Tongue (tissue), 3 donors: Measurements from ENCODE around the gene DTX2. TPM values are rescaled to one million over a fixed set of nuclear protein-coding genes. Genes with fewer than 3 reads are reported as not detected.
"Not testable (repeated sequence)": the region's sequence is repeated elsewhere in the genome, so short reads cannot be mapped to it uniquely, and the experiment has no call there.

Source experiments
- DNase-seq: peaks from one replicate; pipeline ENCODE4 v3.0.0-alpha.2; 2015
- small RNA-seq: library from RNA; depleted of rRNA; stranded (forward); fragments of <200 nt; gene quantifications from one replicate; pipeline ENCODE3, GENCODE V24; 2014; ENCODE audit warnings: low replicate concordance
- total RNA-seq: library from RNA; depleted of rRNA; stranded (reverse); fragments of >200 nt; gene quantifications from one replicate; pipeline ENCODE4 v1.2.3, GENCODE V29; 2014

Gene DTX2
- total RNA-seq, 1 donor from 2014 or later = 13.5 TPM

- no peak for DNase-seq
These were observed 51.7 kb downstream of the DTX2 start for GRCh38 chr7:76512941-76513816.

DNA sequence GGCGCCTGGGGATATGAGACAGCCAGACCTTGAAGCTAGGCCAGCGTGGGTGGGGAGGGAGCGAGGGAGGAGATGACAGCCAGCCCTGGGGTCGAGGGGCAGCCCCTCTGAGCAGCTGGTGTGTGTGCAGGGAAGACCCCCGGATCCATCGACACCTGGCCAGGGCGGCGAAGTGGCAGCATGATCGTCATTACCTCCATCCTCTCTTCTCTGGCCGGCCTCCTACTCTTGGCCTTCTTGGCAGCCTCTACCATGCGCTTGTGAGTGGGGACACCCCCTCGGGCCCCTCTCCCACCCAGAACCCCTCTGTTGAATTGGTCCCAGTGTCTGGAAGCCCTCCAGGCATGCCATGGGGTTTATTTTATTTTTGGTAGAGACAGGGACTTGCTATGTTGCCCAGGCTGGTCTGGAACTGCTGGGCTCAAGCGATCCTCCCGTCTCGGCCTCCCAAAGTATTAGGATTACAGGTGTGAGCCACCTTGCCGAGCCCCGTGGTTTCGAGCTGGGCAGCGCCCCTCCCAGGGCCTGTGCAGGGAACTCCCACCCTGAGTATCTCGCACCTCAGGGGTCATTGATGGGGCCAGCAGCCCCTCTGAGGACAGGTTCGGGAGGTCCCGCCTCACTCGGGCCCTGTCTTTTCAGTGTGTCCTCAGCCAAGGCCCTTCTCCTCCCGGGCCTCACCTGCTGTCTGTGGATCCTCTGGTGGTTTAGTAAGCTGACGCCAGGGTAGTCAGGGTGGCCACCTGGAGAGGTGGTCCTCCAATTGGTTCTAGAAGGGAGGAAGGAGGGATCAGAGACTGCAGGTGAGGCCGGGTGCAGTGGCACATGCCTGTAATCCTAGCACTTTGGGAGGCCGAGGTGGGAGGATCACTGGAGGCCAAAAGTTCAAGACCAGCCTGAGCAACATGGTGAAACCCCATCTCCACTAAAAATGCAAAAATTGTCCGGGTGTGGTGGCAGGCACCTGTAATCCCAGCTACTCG lies 52.6 kb downstream of the DTX2 start:
- DNase-seq = no peak

DNA sequence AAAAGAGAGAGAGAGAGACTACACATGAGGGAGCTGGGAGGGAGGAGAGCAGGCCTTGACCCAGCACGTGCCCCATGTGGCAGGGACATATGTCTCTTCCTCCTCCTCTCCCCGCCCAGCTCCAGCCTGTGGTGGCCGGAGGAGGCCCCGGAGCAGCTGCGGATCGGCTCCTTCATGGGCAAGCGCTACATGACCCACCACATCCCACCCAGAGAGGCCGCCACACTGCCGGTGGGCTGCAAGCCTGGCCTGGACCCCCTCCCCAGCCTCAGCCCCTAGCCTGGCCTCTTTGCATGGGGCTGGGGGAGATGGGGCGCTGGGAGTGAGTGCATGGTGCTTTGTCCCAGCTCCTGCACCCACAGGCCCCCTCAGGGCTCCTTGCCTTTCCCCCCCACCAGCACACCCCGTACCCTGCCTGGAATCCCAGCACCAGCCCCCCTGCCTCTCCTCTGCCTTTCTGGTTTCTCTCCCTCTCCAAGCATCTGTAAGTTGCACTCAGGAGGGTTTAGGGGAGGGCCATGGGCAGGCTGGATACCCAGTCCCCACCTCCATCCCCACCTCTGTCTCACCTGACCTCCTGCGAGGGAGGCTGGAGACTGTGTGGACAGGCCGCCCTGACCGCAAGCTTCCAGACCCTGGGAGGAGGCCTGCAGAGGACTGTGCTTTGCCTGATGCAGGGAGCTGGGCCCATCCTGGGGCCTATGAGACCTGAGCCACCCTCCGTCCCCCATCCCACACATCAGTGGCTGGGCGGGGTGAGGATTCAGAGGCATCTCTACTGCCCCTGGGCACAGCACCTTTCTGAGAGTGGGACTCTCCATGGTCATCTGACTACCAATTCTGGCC lies 53.6 kb downstream of the DTX2 start:
- DNase-seq = no peak

DNA sequence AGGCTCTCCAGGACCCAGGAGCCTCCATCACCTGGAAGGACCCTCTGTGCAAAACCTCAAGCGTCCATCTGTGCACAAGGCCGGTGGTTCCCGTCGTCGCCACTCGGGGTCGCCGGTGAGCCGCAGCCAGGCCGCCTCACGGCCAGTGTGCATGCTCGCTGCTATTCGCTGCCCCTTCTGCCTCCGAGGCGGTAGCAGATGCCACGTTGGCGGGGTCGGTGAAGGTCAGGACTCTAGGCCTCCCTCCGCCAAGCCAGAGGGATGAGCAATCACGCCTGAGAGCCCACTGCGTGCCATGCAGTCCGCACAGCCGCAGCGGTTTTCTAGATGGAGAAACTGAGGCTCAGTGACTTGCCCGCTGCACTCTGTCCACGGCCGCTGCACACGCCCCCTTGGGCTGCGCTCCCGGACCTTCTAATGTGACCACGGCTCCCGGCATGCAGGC lies 54.5 kb downstream of the DTX2 start:
- peak; percentile 32 for DNase-seq

DNA sequence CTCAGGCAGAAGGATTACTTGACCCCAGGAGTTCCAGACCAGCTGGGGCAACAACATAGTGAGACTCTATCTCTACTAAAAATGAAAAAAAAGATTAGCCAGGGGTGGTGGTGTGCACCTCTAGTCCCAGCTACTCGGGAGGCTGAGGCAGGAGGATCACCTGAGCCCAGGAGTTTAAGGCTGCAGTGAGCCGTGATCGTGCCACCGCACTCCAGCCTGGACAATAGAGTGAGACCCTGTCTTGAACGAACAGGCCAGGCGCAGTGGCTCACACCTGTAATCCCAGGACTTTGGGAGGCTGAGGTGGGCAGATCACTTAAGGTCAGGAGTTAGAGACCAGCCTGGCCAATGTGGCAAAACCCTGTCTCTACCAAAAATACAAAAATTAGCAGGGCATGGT lies 55.4 kb downstream of the DTX2 start:
- DNase-seq = not testable (repeated sequence)

DNA sequence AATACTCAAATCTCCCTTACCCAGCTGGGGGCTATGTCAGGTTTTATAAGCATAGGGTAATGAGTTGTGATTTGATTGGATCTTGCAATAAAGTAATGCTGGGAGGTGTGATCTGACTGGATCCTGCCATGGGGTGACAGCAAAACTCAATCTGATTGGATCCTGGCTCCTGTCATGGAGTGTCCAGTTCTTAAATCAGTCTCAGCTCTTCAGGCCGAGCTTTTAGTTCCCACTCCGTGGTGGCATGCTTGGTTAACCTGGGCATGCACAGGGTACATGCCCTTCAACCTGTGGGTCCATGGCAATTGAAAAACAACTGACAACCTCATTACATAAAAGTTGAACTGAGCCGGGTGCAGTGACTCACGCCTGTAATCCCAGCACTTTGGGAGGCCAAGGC lies 64.7 kb downstream of the DTX2 start:
- not testable (repeated sequence) for DNase-seq

GRCh38 chr7:76531643-76532042 lies 70.1 kb downstream of the DTX2 start:
- not testable (repeated sequence) for DNase-seq

GRCh38 chr7:76543197-76543596 lies 81.7 kb downstream of the DTX2 start, which contains the start of gene SPDYE16:
SPDYE16 (minus strand) TSS chr7:76543297; CDS start chr7:76541459, 1,838 bp downstream.
- not testable (repeated sequence) for DNase-seq

DNA sequence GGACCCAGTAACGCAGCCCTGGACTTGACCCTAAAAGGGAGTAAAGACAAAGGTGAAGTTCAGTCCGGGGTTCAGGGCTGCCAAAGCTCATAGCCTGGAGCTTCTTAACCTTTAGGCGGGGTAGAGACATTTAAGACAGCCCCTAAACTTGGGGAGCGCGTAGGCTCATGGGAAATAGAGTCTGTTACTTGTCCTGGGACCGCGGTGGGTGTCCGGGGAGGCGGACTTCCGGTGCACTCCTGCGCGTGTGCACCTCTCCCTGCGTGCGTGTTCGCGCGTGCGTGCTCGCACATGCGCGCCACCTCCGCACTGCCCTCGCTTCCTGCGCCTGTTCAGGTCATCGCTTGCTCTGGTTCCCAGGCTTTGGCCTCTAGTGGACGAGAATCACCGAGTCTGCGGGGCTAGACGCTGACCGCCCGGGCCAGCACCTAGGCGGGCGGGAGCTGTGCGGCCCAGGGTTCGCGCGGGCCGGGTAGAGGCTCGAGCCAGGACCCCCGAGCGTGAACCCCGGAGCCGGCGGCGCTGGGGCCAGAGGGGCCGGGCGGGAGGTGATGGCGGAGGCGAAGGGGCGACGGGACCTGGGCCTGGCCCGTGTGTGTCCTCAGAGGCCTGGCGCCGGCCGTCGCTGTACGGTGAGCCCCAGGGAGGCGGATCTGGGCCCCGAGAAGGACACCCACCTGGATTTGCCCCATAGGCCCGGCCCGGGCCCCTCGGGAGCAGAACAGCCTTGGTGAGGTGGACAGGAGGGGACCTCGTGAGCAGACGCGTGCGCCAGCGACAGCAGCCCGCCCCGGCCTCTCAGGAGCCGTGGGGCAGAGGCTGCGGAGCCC lies 87.7 kb downstream of the DTX2 start:
- DNase-seq = peak; percentile 95

- DNase-seq = not testable (repeated sequence)
These were observed 88.3 kb downstream of the DTX2 start for GRCh38 chr7:76549855-76550248.

GRCh38 chr7:76551992-76552391 lies 90.5 kb downstream of the DTX2 start:
- DNase-seq = not testable (repeated sequence)

Small RNAs within 50 kb of the gene (small RNA-seq; reads per million reads assigned to genes)
- not detected for gene RF00019

Other genes starting within 250 kb of the DTX2 start
- gene HSPB1, start 159.0 kb upstream of the DTX2 start, total RNA-seq = 326 TPM
- 142 TPM for gene YWHAG, start 102.7 kb upstream of the DTX2 start, total RNA-seq
- 0.41 TPM for gene SSC4D, start 52.0 kb upstream of the DTX2 start, total RNA-seq
- 2.1 TPM for gene ZP3, start 36.8 kb upstream of the DTX2 start, total RNA-seq
- gene UPK3B, start 48.8 kb downstream of the DTX2 start, total RNA-seq = 2.2 TPM
- 0.72 TPM for gene SPDYE16, start 81.6 kb downstream of the DTX2 start, total RNA-seq
- gene POMZP3, start 165.6 kb downstream of the DTX2 start, total RNA-seq = 1.0 TPM